HG03432 (cell line): Measurements from ENCODE around the gene VPS41.

Experiments used
- ATAC-seq: cut with Tn5 transposase; IDR thresholded peaks from one replicate; pipeline ENCODE4 v1.9.1; 2021; ENCODE audit warnings: mild to moderate bottlenecking, moderate library complexity; ENCODE audit not compliant: unreplicated experiment

The VPS41 gene

GRCh38 chr7:38743899-38744298, 165.1 kb downstream of the VPS41 start:
- no peak for ATAC-seq

GRCh38 chr7:38740041-38740440, 168.9 kb downstream of the VPS41 start:
- no peak for ATAC-seq

- no peak for ATAC-seq
Measured at GRCh38 chr7:38736138-38736537, 172.9 kb downstream of the VPS41 start.

GRCh38 chr7:38731215-38731614, 177.8 kb downstream of the VPS41 start:
- no peak for ATAC-seq

- no peak for ATAC-seq
Measured at GRCh38 chr7:38728145-38728544, 180.8 kb downstream of the VPS41 start.

- no peak for ATAC-seq
Measured at GRCh38 chr7:38727184-38727940, 181.6 kb downstream of the VPS41 start.

GRCh38 chr7:38723327-38723726, 185.7 kb downstream of the VPS41 start:
- ATAC-seq, result no peak

- ATAC-seq, result no peak
Measured at GRCh38 chr7:38716397-38716796, 192.6 kb downstream of the VPS41 start.

GRCh38 chr7:38709123-38709522, 199.9 kb downstream of the VPS41 start:
- no peak for ATAC-seq

- ATAC-seq, result no peak
Measured at GRCh38 chr7:38704751-38705150, 204.2 kb downstream of the VPS41 start.

GRCh38 chr7:38704041-38704547, 204.9 kb downstream of the VPS41 start:
- no peak for ATAC-seq

GRCh38 chr7:38703093-38703492, 205.9 kb downstream of the VPS41 start:
- no peak for ATAC-seq

GRCh38 chr7:38702002-38702535, 206.9 kb downstream of the VPS41 start:
- no peak for ATAC-seq

- no peak for ATAC-seq
Measured at GRCh38 chr7:38700116-38700515, 208.9 kb downstream of the VPS41 start.

- ATAC-seq, result no peak
Measured at GRCh38 chr7:38699471-38699870, 209.5 kb downstream of the VPS41 start.

GRCh38 chr7:38694326-38694725, 214.7 kb downstream of the VPS41 start:
- no peak for ATAC-seq

- ATAC-seq, result no peak
Measured at GRCh38 chr7:38686888-38687287, 222.1 kb downstream of the VPS41 start.

- ATAC-seq, result no peak
Measured at GRCh38 chr7:38685851-38686250, 223.1 kb downstream of the VPS41 start.

GRCh38 chr7:38682606-38683005, 226.4 kb downstream of the VPS41 start:
- ATAC-seq, result no peak

- ATAC-seq, result no peak
Measured at GRCh38 chr7:38681882-38682281, 227.1 kb downstream of the VPS41 start.

- no peak for ATAC-seq
Measured at GRCh38 chr7:38679419-38679818, 229.6 kb downstream of the VPS41 start.

GRCh38 chr7:38678698-38679054, 230.3 kb downstream of the VPS41 start:
- ATAC-seq, result no peak
